ENCODE data around the gene CGA. TPM values are rescaled to one million over a fixed set of nuclear protein-coding genes. Genes with fewer than 3 reads are reported as not detected.

Gene CGA
- total RNA-seq, 1 donor from 2014 or later: not detected

GRCh38 chr6:87074101-87074621 lies 20.7 kb downstream of the CGA start:
- TF ChIP-seq, protein P1, sequence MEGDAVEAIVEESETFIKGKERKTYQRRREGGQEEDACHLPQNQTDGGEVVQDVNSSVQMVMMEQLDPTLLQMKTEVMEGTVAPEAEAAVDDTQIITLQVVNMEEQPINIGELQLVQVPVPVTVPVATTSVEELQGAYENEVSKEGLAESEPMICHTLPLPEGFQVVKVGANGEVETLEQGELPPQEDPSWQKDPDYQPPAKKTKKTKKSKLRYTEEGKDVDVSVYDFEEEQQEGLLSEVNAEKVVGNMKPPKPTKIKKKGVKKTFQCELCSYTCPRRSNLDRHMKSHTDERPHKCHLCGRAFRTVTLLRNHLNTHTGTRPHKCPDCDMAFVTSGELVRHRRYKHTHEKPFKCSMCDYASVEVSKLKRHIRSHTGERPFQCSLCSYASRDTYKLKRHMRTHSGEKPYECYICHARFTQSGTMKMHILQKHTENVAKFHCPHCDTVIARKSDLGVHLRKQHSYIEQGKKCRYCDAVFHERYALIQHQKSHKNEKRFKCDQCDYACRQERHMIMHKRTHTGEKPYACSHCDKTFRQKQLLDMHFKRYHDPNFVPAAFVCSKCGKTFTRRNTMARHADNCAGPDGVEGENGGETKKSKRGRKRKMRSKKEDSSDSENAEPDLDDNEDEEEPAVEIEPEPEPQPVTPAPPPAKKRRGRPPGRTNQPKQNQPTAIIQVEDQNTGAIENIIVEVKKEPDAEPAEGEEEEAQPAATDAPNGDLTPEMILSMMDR (conservative IDR thresholded peaks at IDR 0.05; ENCODE audit: low read depth, low read length): no peak
- no peak overlapping the region for H3K4me3 ChIP-seq (ENCODE audit: low read depth, low read length)
- DNase-seq (ENCODE audit: low read depth): peak; percentile 10

- TF ChIP-seq, protein P1 (conservative IDR thresholded peaks at IDR 0.05; ENCODE audit: low read depth, low read length): no peak
- DNase-seq (ENCODE audit: low read depth): no peak
- H3K4me3 ChIP-seq (ENCODE audit: low read depth, low read length): no peak overlapping the region
Measured at GRCh38 chr6:87071683-87072082, 23.2 kb downstream of the CGA start.

DNA sequence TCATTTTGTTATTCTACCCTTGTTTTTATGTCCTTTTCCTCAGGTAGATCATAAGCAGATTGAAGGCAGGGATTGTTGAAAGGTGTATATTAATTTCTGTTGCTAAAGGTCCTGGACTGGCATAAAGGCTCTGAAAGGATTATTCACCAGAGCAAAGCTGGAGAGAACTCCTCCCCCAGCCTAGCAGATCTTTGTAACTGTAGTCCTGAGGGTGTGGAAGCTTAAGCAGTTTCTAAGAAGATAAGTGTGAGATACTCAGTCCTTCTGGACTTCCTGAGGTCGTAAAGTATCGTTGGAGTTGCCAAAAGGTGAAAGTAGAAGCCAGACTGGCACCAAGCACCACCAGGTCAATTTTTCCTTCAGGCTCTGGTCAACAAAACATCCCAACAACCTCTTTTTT lies 24.2 kb downstream of the CGA start:
- DNase-seq (ENCODE audit: low read depth): no peak
- H3K4me3 ChIP-seq (ENCODE audit: low read depth, low read length): no peak overlapping the region
- TF ChIP-seq, protein P1 (conservative IDR thresholded peaks at IDR 0.05; ENCODE audit: low read depth, low read length): no peak

DNA sequence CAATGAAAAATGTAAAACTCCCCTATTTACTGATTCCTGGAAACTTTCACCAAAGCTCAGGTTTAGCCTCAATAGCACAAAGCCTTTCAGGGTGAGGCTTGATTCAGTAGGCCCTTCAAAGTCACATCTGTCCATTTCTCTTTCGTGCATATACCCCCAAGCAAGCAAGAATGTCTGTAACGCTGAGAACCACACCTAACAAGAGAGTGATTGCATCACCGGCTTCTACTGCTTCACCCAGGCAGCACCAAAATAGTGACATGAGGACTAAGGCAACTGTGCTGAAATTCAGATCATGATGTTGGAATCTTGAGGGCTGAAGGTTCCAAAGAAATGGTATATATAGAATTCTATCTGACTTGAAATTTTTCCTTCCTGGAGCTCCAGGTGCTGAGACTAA lies 26.1 kb downstream of the CGA start:
- TF ChIP-seq, protein P1 (conservative IDR thresholded peaks at IDR 0.05; ENCODE audit: low read depth, low read length): no peak
- no peak overlapping the region for H3K4me3 ChIP-seq (ENCODE audit: low read depth, low read length)
- DNase-seq (ENCODE audit: low read depth): no peak

DNA sequence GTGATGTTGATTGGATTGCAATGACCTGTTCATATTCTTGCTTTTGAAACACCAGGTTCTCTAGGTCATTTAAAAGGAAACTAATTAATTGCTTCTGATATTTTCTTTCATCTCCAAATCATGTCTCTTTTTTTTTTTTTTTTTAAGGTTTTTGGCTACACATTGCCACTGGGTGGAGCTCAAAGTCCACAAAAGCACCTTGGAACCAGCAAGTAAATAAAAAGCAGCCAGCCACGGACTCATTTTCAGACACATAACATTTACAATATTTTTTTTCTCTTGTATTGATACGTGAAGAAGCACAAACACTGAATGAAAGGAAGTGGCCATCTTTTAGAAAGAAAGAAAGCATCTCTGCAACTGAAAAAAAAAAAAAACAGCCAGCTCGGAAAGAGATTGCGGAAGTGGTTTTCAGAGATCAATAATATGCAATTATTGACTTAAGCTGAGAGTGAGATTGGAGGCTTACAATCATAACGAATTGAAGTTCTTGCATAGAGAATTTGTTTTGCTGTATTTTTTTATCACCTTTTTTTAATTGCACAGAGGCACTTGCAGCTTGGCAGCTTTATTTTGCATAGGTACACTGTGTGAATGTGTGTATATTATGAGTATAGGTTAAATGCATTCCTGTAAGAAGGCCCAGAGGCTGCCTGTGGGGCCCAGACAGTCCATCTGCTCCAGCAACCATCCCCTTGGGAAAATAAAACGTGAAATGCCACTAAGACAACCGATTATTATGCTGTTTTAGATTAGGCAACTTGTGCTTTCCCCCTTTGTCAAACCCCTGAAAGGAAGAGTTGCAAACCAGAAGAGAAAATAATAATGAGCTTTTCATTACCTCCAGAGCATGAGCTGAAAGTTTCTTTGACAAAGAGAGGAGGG lies 28.2 kb downstream of the CGA start:
- peak; percentile 9 for DNase-seq (ENCODE audit: low read depth)
- no peak overlapping the region for H3K4me3 ChIP-seq (ENCODE audit: low read depth, low read length)
- TF ChIP-seq, protein P1 (conservative IDR thresholded peaks at IDR 0.05; ENCODE audit: low read depth, low read length): peak; percentile 76

- DNase-seq (ENCODE audit: low read depth): no peak
- TF ChIP-seq, protein P1 (conservative IDR thresholded peaks at IDR 0.05; ENCODE audit: low read depth, low read length): no peak
- H3K4me3 ChIP-seq (ENCODE audit: low read depth, low read length): no peak overlapping the region
Measured at GRCh38 chr6:87065117-87065516, 29.8 kb downstream of the CGA start.
